Neuronal stem cell (in vitro differentiated cells): ENCODE measurements around the gene PWWP2B.

ENCODE experiments used
- DNase-seq: peaks from one replicate; pipeline ENCODE4 v3.0.0-alpha.2; 2013; ENCODE audit warnings: low spot score
- H2AFZ ChIP-seq: one replicate; pipeline ENCODE4 v1.6.1; 2013; ENCODE audit warnings: mild to moderate bottlenecking, low read length, inconsistent platforms
- H2AK5ac ChIP-seq: 2 replicates; pipeline ENCODE4 v1.6.1; 2013; ENCODE audit warnings: low read depth, mild to moderate bottlenecking, inconsistent platforms, low read length, moderate library complexity, mixed read lengths
- H2BK120ac ChIP-seq: 2 replicates; pipeline ENCODE4 v1.6.1; 2013; ENCODE audit warnings: low read depth, mild to moderate bottlenecking, inconsistent platforms, low read length, moderate library complexity, mixed read lengths
- H2BK12ac ChIP-seq: one replicate; pipeline ENCODE4 v1.6.1; 2013; ENCODE audit warnings: low read length, inconsistent platforms
- H2BK15ac ChIP-seq: 2 replicates; pipeline ENCODE4 v1.6.1; 2013; ENCODE audit warnings: mild to moderate bottlenecking, low read length, inconsistent platforms, mixed read lengths
- H2BK5ac ChIP-seq: one replicate; pipeline ENCODE4 v1.6.1; 2013; ENCODE audit warnings: inconsistent platforms, mild to moderate bottlenecking, low read length, moderate library complexity
- H3K14ac ChIP-seq: one replicate; pipeline ENCODE4 v1.6.1; 2013; ENCODE audit warnings: low read length, inconsistent platforms
- H3K18ac ChIP-seq: 2 replicates; pipeline ENCODE4 v1.6.1; 2013; ENCODE audit warnings: low read length, inconsistent platforms
- H3K23ac ChIP-seq: 2 replicates; pipeline ENCODE4 v1.6.1; 2013; ENCODE audit warnings: low read depth, mild to moderate bottlenecking, mixed read lengths, low read length, inconsistent platforms; ENCODE audit not compliant: poor library complexity
- H3K27ac ChIP-seq: replicated peaks from 3 replicates; pipeline ENCODE4 v1.5.1; 2013; ENCODE audit warnings: low read length, inconsistent platforms
- H3K27me3 ChIP-seq, 3 experiments: 2 replicates each; pipeline ENCODE4 v1.6.1; 2013; ENCODE audit warnings: low read length in 3 of 3, mild to moderate bottlenecking in 2 of 3, inconsistent platforms in 1 of 3, low read depth in 1 of 3, mixed read lengths in 1 of 3, moderate library complexity in 1 of 3; ENCODE audit not compliant: control insufficient read depth in 3 of 3, insufficient read depth in 3 of 3
- H3K36me3 ChIP-seq, 2 donors: replicated peaks in 1 of 2; 2 replicates each; pipeline ENCODE4 v1.6.1; 2013; ENCODE audit warnings: low read length in 2 of 2; ENCODE audit not compliant: control insufficient read depth in 2 of 2, insufficient read depth in 2 of 2
- H3K4ac ChIP-seq: 2 replicates; pipeline ENCODE4 v1.6.1; 2013; ENCODE audit warnings: inconsistent platforms, mild to moderate bottlenecking, low read length, moderate library complexity
- H3K4me1 ChIP-seq, 2 donors: 1 replicate in 1 of 2; 2 replicates in 1 of 2; pipeline ENCODE4 v1.6.1; 2013; ENCODE audit warnings: low read length in 2 of 2, low read depth in 1 of 2; ENCODE audit not compliant: control insufficient read depth in 2 of 2, insufficient read depth in 1 of 2
- H3K4me2 ChIP-seq: one replicate; pipeline ENCODE4 v1.6.1; 2013; ENCODE audit warnings: mild to moderate bottlenecking, low read length, inconsistent platforms; ENCODE audit not compliant: insufficient read depth, poor library complexity, severe bottlenecking
- H3K4me3 ChIP-seq, 2 donors: 2 replicates each; pipeline ENCODE4 v1.5.1; 2013; ENCODE audit warnings: low read length in 2 of 2, mild to moderate bottlenecking in 2 of 2, inconsistent platforms in 1 of 2, moderate library complexity in 1 of 2
- H3K79me1 ChIP-seq: one replicate; pipeline ENCODE4 v1.6.1; 2013; ENCODE audit warnings: low read depth, mild to moderate bottlenecking, inconsistent platforms, low read length, moderate library complexity
- H3K9ac ChIP-seq: one replicate; pipeline ENCODE4 v1.6.1; 2013; ENCODE audit warnings: mild to moderate bottlenecking, low read depth, low read length, inconsistent platforms; ENCODE audit not compliant: poor library complexity
- H3K9me3 ChIP-seq, 2 donors: replicated peaks in 1 of 2; 2 replicates each; pipeline versions ENCODE3 to v1.6.1; 2013; ENCODE audit warnings: low read length in 2 of 2, mild to moderate bottlenecking in 2 of 2, inconsistent platforms in 1 of 2, low read depth in 1 of 2, mixed read lengths in 1 of 2, moderate library complexity in 1 of 2; ENCODE audit not compliant: control insufficient read depth in 2 of 2, insufficient read depth in 1 of 2
- H4K8ac ChIP-seq: one replicate; pipeline ENCODE4 v1.6.1; 2013; ENCODE audit warnings: low read depth, mild to moderate bottlenecking, inconsistent platforms, low read length, moderate library complexity
- H4K91ac ChIP-seq: one replicate; pipeline ENCODE4 v1.6.1; 2013; ENCODE audit warnings: low read length, low read depth, mild to moderate bottlenecking, inconsistent platforms; ENCODE audit not compliant: poor library complexity
- WGBS, 2 donors: extraction: QIAGEN DNeasy Blood & Tissue Kit; methylation state at CpG; one replicate each; pipeline ENCODE4 v1.1.7; 2013; ENCODE audit warnings: missing lambda C conversion rate in 2 of 2, mixed read lengths in 1 of 2; ENCODE audit not compliant: insufficient read length in 2 of 2, insufficient replicate concordance in 1 of 2; ENCODE audit errors: extremely low coverage in 2 of 2; 5-methylcytosine and 5-hydroxymethylcytosine counted together

Gene PWWP2B

GRCh38 chr10:132394936-132395703, 1.9 kb upstream of the PWWP2B start:
- peak overlapping the region; percentile 77 for H2AK5ac ChIP-seq
- H3K18ac ChIP-seq, result peak overlapping the region; percentile 24
- peaks cover 1% of the 10 kb centered on the region for H3K79me1 ChIP-seq
- peak overlapping the region; percentile 86 for H2BK15ac ChIP-seq
- H3K27me3 ChIP-seq, result peaks cover 0 to 23% (median 5%) of the 10 kb centered on the region in 3 experiments
- H3K9me3 ChIP-seq, result peaks cover 0 to 4% of the 10 kb centered on the region in 2 donors
- DNase-seq, result no peak
- no peak overlapping the region for H2BK120ac ChIP-seq
- no peak overlapping the region for H2BK5ac ChIP-seq
- H3K4ac ChIP-seq, result no peak overlapping the region
- H3K27ac ChIP-seq, result no peak overlapping the region
- peak overlapping the region; percentile 60 for H3K23ac ChIP-seq
- no peak overlapping the region for H4K91ac ChIP-seq
- H3K4me1 ChIP-seq, result peaks cover 8 to 11% of the 10 kb centered on the region in 2 donors
- no peak overlapping the region for H4K8ac ChIP-seq
- no peak overlapping the region for H2AFZ ChIP-seq
- WGBS, 2 donors, result no CpG with 5 or more reads among the region's 12 CpGs
- H3K4me3 ChIP-seq, result no peak overlapping the region
- H3K36me3 ChIP-seq, result no peaks in the 10 kb centered on the region
- peak overlapping the region; percentile 39 for H3K9ac ChIP-seq
- peak overlapping the region; percentile 63 for H3K14ac ChIP-seq
- H2BK12ac ChIP-seq, result peak overlapping the region; percentile 6
- H3K4me2 ChIP-seq, result no peak overlapping the region

DNA sequence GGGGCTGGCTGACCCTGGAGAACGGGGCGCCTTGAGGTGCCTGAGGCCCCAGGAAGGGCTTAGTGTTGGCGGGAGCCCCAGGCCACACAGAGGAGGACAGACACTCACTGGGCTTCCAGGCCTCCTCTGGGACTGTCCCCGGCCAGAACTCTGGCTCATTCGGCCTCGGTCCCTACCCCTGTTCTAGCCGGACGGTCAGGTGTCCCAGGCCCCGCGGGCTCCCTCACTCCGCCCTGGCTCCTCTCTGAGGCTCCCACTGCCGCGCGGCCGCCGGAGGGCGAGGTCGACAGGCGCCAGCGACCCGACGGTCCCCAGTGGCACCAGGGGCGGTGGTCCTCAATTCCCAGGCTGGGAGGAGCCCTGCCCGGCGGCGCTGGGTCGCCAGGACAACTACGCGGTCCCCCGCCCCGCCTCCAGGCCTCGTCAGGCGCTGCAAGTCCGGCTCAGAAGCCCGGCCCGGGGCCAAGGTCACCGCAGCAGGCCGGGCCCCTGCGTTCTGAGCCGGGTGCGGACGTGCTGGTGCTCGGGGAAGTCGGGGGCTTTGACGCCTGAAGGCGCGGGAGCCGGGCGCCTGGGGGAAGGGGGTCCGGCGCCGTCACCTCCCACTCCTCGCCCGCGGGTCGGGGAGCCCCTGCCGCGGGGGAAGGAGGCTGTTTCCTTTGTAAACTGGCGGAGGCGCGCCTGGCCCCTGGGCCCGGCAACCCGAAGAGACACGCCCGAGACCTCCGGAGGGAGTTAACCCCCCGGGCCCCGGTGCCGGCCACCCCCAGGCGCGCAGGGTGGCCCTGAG, 1.1 kb upstream of the PWWP2B start:
- Histone ChIP-seq H3K9ac (peak overlapping the region; percentile 39), H3K27ac (no peak overlapping the region), H3K4me2 (peak overlapping the region; percentile 83), H3K18ac (peak overlapping the region; percentile 71), H2BK12ac (peak overlapping the region; percentile 6), H3K79me1 (peaks cover 1% of the 10 kb centered on the region), H2BK5ac (no peak overlapping the region), H2AFZ (peak overlapping the region; percentile 90), H4K91ac (no peak overlapping the region), H2AK5ac (peak overlapping the region; percentile 77), H3K9me3 (peaks cover 0 to 4% of the 10 kb centered on the region in 2 donors), H3K4me1 (peaks cover 8 to 11% of the 10 kb centered on the region in 2 donors), H3K23ac (peak overlapping the region; percentile 60), H3K27me3 (peaks cover 0 to 23% (median 2%) of the 10 kb centered on the region in 3 experiments), H3K4me3 (peak overlapping the region; percentile 74 to 77), H3K36me3 (no peaks in the 10 kb centered on the region), H2BK15ac (peak overlapping the region; percentile 86), H3K14ac (peak overlapping the region; percentile 31), H4K8ac (no peak overlapping the region), H3K4ac (no peak overlapping the region), H2BK120ac (no peak overlapping the region)
- no peak for DNase-seq
- no CpG with 5 or more reads among the region's 71 CpGs for WGBS, 2 donors

DNA sequence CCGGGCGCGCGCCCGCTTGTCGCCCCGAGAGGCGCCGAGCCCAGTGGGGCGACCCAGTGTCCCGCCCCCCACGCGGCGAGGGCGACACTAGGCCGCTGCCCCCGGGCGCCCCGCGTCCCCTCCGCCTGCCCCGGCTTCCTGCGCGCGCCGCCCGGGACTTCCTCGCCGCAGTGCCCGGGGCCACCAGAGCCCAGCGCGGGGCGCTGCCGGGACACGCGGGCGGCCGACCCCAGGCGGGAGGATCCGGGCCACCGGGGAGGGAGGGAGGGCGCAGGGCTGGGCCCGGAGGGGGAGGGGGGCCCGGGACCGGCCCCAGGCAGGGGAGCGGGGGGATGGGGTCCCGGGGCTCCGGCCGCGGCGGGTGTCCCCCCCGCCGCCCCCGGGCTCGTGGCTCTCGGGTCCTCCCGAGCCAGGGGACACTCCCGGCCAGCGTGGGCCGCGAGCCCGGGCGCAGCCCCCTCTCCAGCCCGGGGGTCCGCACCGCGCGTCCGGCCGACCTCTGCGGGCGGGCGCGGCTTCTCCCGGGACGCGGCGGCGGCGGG, 435 bp upstream of the PWWP2B start:
- H3K4me3 ChIP-seq, result peak overlapping the region; percentile 77 to 79

More for the DNA sequence above, 435 bp upstream of the PWWP2B start:
- no peak for DNase-seq
- no peak overlapping the region for H2BK15ac ChIP-seq
- peak overlapping the region; percentile 90 for H2AFZ ChIP-seq
- peaks cover 8 to 11% of the 10 kb centered on the region in 2 donors for H3K4me1 ChIP-seq
- H3K4me2 ChIP-seq, result peak overlapping the region; percentile 83
- no peak overlapping the region for H2AK5ac ChIP-seq
- no peak overlapping the region for H2BK12ac ChIP-seq
- no peak overlapping the region for H4K8ac ChIP-seq
- H2BK5ac ChIP-seq, result no peak overlapping the region
- no peak overlapping the region for H3K14ac ChIP-seq
- no peak overlapping the region for H3K4ac ChIP-seq
- H3K9ac ChIP-seq, result peak overlapping the region; percentile 83
- peak overlapping the region; percentile 86 for H3K18ac ChIP-seq
- no peaks in the 10 kb centered on the region for H3K36me3 ChIP-seq
- peaks cover 1% of the 10 kb centered on the region for H3K79me1 ChIP-seq
- peaks cover 0 to 4% of the 10 kb centered on the region in 2 donors for H3K9me3 ChIP-seq
- no CpG with 5 or more reads among the region's 80 CpGs for WGBS, 2 donors
- peaks cover 0 to 23% (median 0%) of the 10 kb centered on the region in 3 experiments for H3K27me3 ChIP-seq
- H2BK120ac ChIP-seq, result no peak overlapping the region
- H3K27ac ChIP-seq, result no peak overlapping the region
- no peak overlapping the region for H3K23ac ChIP-seq
- H4K91ac ChIP-seq, result no peak overlapping the region
